ENCODE measurements around the gene TSPAN31. TPM values are rescaled to one million over a fixed set of nuclear protein-coding genes. Genes with fewer than 3 reads are reported as not detected.
"Not testable (repeated sequence)": the region's sequence is repeated elsewhere in the genome, so short reads cannot be mapped to it uniquely, and the experiment has no call there.

TSPAN31 gene
- total RNA-seq, 1 donor from 2014 or later: 31.3 TPM

GRCh38 chr12:57719777-57720605, 24.8 kb upstream of the TSPAN31 start:
- TF ChIP-seq, protein P1, sequence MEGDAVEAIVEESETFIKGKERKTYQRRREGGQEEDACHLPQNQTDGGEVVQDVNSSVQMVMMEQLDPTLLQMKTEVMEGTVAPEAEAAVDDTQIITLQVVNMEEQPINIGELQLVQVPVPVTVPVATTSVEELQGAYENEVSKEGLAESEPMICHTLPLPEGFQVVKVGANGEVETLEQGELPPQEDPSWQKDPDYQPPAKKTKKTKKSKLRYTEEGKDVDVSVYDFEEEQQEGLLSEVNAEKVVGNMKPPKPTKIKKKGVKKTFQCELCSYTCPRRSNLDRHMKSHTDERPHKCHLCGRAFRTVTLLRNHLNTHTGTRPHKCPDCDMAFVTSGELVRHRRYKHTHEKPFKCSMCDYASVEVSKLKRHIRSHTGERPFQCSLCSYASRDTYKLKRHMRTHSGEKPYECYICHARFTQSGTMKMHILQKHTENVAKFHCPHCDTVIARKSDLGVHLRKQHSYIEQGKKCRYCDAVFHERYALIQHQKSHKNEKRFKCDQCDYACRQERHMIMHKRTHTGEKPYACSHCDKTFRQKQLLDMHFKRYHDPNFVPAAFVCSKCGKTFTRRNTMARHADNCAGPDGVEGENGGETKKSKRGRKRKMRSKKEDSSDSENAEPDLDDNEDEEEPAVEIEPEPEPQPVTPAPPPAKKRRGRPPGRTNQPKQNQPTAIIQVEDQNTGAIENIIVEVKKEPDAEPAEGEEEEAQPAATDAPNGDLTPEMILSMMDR (IDR thresholded peaks at IDR 0.05; ENCODE audit: unreplicated experiment): no peak
- Mint-ChIP-seq H3K4me3 (ENCODE audit: low read depth) (no peak overlapping the region), H3K27me3 (peaks cover 24% of the 10 kb centered on the region), H3K4me1 (ENCODE audit: low read depth) (no peaks in the 10 kb centered on the region), H3K27ac (no peak overlapping the region), H3K36me3 (ENCODE audit: insufficient read depth) (peaks cover 17% of the 10 kb centered on the region), H3K9me3 (ENCODE audit: low read depth) (no peaks in the 10 kb centered on the region)
- no peak for DNase-seq (ENCODE audit: low spot score, unreplicated experiment)

- Mint-ChIP-seq H3K4me1 (ENCODE audit: low read depth) (no peaks in the 10 kb centered on the region), H3K36me3 (ENCODE audit: insufficient read depth) (peaks cover 14% of the 10 kb centered on the region), H3K27me3 (peaks cover 31% of the 10 kb centered on the region), H3K27ac (no peak overlapping the region), H3K9me3 (ENCODE audit: low read depth) (no peaks in the 10 kb centered on the region), H3K4me3 (ENCODE audit: low read depth) (no peak overlapping the region)
- TF ChIP-seq, protein P1 (IDR thresholded peaks at IDR 0.05; ENCODE audit: unreplicated experiment): no peak
- DNase-seq (ENCODE audit: low spot score, unreplicated experiment): no peak
These were observed 23.9 kb upstream of the TSPAN31 start for GRCh38 chr12:57720606-57721595.

DNA sequence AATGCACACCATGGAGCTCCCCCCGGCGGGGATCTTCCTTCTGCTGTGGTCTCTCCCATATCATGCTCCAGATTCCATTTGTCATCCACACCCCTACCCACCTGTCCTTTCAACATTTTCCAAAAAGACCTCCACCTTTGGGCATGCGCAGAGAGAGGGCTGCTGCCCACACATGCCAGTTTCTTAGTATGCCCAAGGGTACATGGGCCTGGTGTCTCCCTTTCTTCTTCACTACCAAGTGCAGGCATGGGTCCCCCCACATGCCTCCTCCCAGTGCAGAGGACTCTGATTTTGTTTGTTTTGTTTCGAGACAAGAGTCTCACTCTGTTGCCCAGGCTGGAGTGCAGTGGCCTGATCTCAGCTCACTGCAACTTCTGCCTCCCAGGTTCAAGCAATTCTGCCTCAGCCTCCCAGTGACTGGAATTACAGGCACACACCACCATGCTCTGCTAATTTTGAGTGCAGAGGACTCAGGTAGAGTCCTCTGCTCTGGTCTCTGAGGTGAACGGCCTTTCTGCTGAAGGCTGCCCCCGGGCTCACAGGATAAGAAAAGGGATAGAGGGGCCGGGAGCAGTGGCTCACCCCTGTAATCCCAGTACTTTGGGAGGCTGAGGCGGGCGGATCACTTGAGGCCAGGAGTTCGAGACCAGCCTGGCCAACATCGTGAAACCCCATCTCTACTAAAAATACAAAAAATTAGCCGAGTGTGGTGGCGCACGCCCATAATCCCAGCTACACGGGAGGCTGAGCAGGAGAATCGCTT, 22.8 kb upstream of the TSPAN31 start:
- Mint-ChIP-seq H3K27me3 (peaks cover 39% of the 10 kb centered on the region), H3K36me3 (ENCODE audit: insufficient read depth) (peaks cover 14% of the 10 kb centered on the region)
- not testable (repeated sequence) for H3K27ac Mint-ChIP-seq; DNase-seq (ENCODE audit: low spot score, unreplicated experiment); H3K4me3 Mint-ChIP-seq (ENCODE audit: low read depth); H3K9me3 Mint-ChIP-seq (ENCODE audit: low read depth); H3K4me1 Mint-ChIP-seq (ENCODE audit: low read depth)

GRCh38 chr12:57722716-57723629, 21.9 kb upstream of the TSPAN31 start:
- TF ChIP-seq, protein P1 (IDR thresholded peaks at IDR 0.05; ENCODE audit: unreplicated experiment): no peak
- Mint-ChIP-seq H3K9me3 (ENCODE audit: low read depth) (no peaks in the 10 kb centered on the region), H3K36me3 (ENCODE audit: insufficient read depth) (peaks cover 13% of the 10 kb centered on the region), H3K4me3 (ENCODE audit: low read depth) (no peak overlapping the region), H3K27ac (no peak overlapping the region), H3K4me1 (ENCODE audit: low read depth) (peaks cover 5% of the 10 kb centered on the region), H3K27me3 (peaks cover 48% of the 10 kb centered on the region)
- no peak for DNase-seq (ENCODE audit: low spot score, unreplicated experiment)

DNA sequence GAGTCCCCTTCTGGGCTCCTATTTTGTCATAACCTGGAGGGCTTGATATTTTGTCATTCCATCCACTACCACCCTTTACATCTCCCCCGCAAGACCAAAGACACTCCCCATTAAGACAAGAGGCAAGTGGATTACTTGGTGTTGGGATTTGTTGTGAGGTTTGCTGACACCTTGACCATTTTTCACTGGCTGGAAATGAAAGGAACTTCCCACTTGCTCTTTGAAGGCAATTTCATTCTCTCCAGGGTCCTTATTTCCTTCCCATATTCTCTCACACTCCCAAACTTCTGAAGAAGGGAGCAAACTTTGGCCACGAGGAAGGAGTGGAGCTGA, 21.2 kb upstream of the TSPAN31 start:
- DNase-seq (ENCODE audit: low spot score, unreplicated experiment): no peak
- H3K36me3 Mint-ChIP-seq (ENCODE audit: insufficient read depth): peaks cover 9% of the 10 kb centered on the region
- peaks cover 55% of the 10 kb centered on the region for H3K27me3 Mint-ChIP-seq
- TF ChIP-seq, protein P1 (IDR thresholded peaks at IDR 0.05; ENCODE audit: unreplicated experiment): no peak
- H3K27ac Mint-ChIP-seq: no peak overlapping the region
- H3K4me1 Mint-ChIP-seq (ENCODE audit: low read depth): peaks cover 5% of the 10 kb centered on the region
- H3K4me3 Mint-ChIP-seq (ENCODE audit: low read depth): no peak overlapping the region
- H3K9me3 Mint-ChIP-seq (ENCODE audit: low read depth): no peaks in the 10 kb centered on the region
